GM18502 (cell line): Measurements from ENCODE around the gene TAX1BP1.
"Not testable (repeated sequence)": the region's sequence is repeated elsewhere in the genome, so short reads cannot be mapped to it uniquely, and the experiment has no call there.

Experiments
- ATAC-seq: cut with Tn5 transposase; IDR thresholded peaks from one replicate; pipeline ENCODE4 v1.9.1; 2021; ENCODE audit warnings: mild to moderate bottlenecking; ENCODE audit not compliant: unreplicated experiment, poor library complexity

Gene TAX1BP1

GRCh38 chr7:27839099-27839498 is 99.1 kb downstream of the TAX1BP1 start:
- no peak for ATAC-seq

GRCh38 chr7:27840313-27840712 is 100.4 kb downstream of the TAX1BP1 start:
- ATAC-seq: no peak

GRCh38 chr7:27840760-27841364 is 100.9 kb downstream of the TAX1BP1 start:
- no peak for ATAC-seq

- no peak for ATAC-seq
Measured at GRCh38 chr7:27842094-27842692, 102.2 kb downstream of the TAX1BP1 start.

GRCh38 chr7:27842851-27843250 is 102.9 kb downstream of the TAX1BP1 start:
- ATAC-seq: no peak

GRCh38 chr7:27843584-27844305 is 103.8 kb downstream of the TAX1BP1 start:
- ATAC-seq: no peak

- no peak for ATAC-seq
Measured at GRCh38 chr7:27846388-27846787, 106.4 kb downstream of the TAX1BP1 start.

GRCh38 chr7:27850531-27850930 is 110.6 kb downstream of the TAX1BP1 start:
- ATAC-seq: no peak

GRCh38 chr7:27856703-27857485 is 116.9 kb downstream of the TAX1BP1 start:
- not testable (repeated sequence) for ATAC-seq

- no peak for ATAC-seq
Measured at GRCh38 chr7:27860800-27861199, 120.8 kb downstream of the TAX1BP1 start.

- ATAC-seq: no peak
Measured at GRCh38 chr7:27861747-27862146, 121.8 kb downstream of the TAX1BP1 start.

GRCh38 chr7:27863880-27864279 is 123.9 kb downstream of the TAX1BP1 start:
- no peak for ATAC-seq

GRCh38 chr7:27866256-27866655 is 126.3 kb downstream of the TAX1BP1 start:
- ATAC-seq: no peak

- no peak for ATAC-seq
Measured at GRCh38 chr7:27866828-27867672, 127.1 kb downstream of the TAX1BP1 start.

- ATAC-seq: no peak
Measured at GRCh38 chr7:27868131-27868550, 128.2 kb downstream of the TAX1BP1 start.

- no peak for ATAC-seq
Measured at GRCh38 chr7:27869056-27869455, 129.1 kb downstream of the TAX1BP1 start.

GRCh38 chr7:27870595-27870994 is 130.6 kb downstream of the TAX1BP1 start:
- no peak for ATAC-seq

- ATAC-seq: no peak
Measured at GRCh38 chr7:27871086-27871485, 131.1 kb downstream of the TAX1BP1 start.

GRCh38 chr7:27871866-27872265 is 131.9 kb downstream of the TAX1BP1 start:
- ATAC-seq: no peak
